HG03139 (cell line): ENCODE results near the gene C2orf92.

Experiments
- ATAC-seq: cut with Tn5 transposase; IDR thresholded peaks from one replicate; pipeline ENCODE4 v1.9.1; 2021; ENCODE audit not compliant: unreplicated experiment

The C2orf92 gene

DNA sequence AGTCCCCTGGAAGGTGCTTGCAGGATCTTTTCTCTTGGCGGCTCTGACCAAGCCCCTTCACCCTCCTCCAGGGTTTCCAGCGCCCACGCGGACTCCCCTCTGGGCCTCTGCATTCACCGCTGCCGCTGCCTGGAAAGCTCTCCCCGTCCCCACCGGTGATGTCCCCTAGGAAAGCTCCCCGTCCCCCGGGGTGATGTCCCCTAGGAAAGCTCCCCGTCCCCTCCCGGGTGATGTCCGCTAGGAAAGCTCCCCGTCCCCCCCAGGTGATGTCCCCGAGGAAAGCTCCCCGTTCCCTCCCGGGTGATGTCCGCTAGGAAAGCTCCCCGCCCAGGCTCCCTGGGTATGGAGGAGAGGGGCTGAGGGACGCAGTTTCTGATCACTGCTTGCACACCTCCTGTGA, 71.7 kb downstream of the C2orf92 start:
- no peak for ATAC-seq

GRCh38 chr2:97741686-97742085, 72.2 kb downstream of the C2orf92 start:
- no peak for ATAC-seq

DNA sequence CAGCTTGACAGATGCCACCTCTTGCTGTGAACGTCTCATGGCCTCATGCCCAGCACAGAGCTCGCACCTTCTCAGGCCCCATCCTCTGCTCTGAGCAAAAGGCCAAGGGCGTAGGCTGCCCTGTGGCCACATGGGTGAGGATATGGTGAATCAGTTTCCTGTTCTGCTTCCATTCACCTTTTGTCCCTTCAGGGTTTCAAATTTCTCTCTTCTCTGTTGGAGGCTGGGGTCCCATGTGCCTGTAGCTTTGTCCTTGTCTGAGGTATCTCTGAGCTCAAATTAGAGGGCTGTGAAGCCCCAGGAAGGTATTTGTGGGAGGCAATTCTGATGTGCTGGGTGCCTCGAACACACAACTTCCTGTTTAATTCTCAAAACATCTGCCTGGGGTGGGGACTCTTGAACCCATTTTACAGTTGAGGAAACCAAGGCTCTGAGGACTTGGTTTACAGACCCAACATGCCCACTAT, 72.9 kb downstream of the C2orf92 start:
- ATAC-seq: no peak

DNA sequence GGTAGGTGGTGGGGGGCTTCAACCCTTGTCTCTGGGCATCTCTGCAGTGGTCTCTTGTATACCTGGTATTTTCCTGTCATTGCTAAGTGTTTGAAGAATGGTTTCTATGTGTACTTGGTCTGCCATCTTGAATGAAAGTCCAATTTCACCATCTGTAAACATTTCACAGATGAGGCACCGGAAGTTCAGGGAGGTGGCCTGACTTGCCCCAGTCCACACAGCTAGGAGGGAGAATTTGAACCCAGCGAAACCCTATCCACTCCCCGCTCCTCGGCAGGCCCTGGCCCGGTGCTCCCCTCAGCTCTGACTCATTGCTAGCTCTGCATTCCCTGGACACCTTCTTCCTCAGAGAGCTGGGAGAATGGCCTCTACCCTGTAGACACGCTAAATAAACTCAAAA, 74.4 kb downstream of the C2orf92 start:
- no peak for ATAC-seq

GRCh38 chr2:97745474-97746174, 76.1 kb downstream of the C2orf92 start:
- no peak for ATAC-seq

GRCh38 chr2:97747285-97747684, 77.8 kb downstream of the C2orf92 start:
- ATAC-seq: no peak

GRCh38 chr2:97747716-97748115, 78.2 kb downstream of the C2orf92 start:
- ATAC-seq: no peak

GRCh38 chr2:97749581-97749980, 80.1 kb downstream of the C2orf92 start:
- no peak for ATAC-seq

GRCh38 chr2:97750017-97750416, 80.5 kb downstream of the C2orf92 start:
- no peak for ATAC-seq

DNA sequence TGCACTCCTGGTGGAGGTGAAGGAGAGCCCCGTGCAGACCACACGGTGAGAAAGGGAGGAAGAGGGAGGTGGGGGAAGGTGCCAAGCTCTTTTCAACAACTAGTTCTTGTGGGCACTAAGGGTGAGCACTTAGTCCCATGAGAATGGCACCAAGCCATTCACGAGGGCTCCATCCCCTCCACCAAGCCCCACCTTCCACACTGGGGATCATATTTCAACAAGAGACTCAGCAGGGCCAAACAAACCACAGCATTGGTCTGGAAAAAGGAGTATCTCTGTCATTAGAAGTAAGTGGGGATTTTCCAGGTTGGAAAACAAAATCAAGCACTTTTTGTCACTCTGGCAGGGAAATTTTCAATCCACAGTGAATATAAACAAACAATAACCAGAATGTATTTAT, 82.2 kb downstream of the C2orf92 start:
- ATAC-seq: no peak
